T follicular helper cell (primary cell): Measurements from ENCODE around the gene PBX3.
A peak's percentile ranks its signal among the peaks of the same experiment; 100 is the strongest.
"Not testable (repeated sequence)": the region's sequence is repeated elsewhere in the genome, so short reads cannot be mapped to it uniquely, and the experiment has no call there.

Experiments
- DNase-seq: peaks from one replicate; pipeline ENCODE4 v3.0.0-alpha.2; 2020; ENCODE audit warnings: low read depth

Gene PBX3

DNA sequence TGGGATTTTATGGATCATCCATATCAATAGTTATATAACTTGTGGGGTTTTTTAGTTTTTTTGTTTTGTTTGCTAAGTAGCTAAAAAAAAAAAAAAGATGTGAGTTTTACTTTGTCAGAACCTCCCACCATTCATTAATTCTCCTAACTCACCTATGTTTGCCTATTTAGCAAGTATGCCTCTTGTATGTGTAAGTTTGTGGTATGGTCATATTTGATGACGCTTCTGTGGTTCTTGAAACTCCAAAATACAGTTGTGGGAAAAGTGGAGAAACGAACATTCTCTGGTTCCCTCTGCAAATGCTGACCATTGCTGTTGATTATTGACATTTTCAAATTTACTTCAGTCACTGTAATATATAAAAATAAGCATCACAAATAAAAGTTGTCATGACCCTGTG is 75.7 kb downstream of the PBX3 start:
- DNase-seq = no peak

DNA sequence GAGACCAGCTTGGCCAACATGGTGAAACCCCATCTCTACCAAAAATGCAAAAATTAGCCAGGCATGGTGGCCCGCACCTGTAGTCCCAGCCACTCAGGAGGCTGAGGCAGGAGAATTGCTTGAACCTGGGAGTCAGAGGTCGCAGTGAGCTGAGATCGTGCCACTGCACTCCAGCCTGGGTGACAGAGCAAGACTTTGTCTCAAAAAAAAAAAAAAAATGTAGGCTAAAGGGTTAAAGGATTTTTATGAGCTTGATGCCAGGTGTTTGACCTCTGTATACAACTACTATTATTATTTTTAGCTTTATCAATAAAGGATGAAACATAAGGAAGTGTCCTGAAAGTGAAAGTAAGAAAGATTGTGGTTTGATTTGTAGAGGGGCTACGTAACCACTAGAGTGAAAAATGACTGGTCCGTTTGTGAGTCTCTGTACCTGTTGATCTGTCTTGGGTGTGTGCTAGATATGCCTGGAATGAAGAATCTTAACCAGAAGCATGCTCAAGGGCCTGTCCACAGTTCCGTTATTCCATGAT is 76.8 kb downstream of the PBX3 start:
- not testable (repeated sequence) for DNase-seq

DNA sequence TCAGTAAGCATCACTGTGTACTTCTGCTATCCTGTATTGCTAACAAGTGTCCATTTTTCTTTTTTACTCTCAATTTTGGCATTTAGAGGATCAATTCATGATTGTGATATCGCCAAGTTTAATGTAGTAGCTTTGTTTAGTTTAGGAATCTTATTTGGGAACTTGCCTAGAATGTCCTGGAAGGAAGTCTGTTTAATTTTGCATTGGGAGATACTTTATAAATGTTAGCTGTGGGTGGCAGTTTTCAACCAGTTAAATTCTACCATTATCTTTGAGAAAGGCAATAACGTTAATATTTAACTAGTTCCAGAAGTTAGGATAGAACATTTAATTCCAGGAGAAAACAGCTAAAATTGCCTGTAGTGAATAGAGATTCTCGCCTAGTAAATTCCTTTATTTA is 78.6 kb downstream of the PBX3 start:
- DNase-seq = no peak

- no peak for DNase-seq
These were observed 79.7 kb downstream of the PBX3 start for GRCh38 chr9:125826850-125827249.

GRCh38 chr9:125829743-125830142 is 82.6 kb downstream of the PBX3 start:
- DNase-seq = peak; percentile 48

GRCh38 chr9:125831054-125831453 is 83.9 kb downstream of the PBX3 start:
- no peak for DNase-seq

DNA sequence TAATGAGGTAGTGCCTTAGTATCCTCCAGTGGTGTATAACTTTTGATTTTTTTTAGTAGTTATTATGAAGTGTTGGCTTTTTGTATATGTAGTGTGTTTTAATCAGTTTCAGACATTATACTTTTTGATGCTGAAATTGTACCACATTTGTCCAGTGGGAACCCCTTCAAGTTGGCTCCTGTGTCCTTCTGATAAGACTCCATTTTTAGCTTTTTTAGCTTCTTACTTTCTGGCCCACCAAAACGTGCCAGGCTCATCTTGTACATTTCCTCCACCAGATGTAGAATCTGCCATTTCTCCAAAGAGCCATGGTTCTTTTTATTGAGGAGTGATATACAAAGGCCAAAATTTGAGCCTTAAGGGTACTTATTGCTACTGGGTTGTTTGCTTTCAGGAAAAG is 84.4 kb downstream of the PBX3 start:
- no peak for DNase-seq

- DNase-seq = no peak
These were observed 88.5 kb downstream of the PBX3 start for GRCh38 chr9:125835655-125836054.

DNA sequence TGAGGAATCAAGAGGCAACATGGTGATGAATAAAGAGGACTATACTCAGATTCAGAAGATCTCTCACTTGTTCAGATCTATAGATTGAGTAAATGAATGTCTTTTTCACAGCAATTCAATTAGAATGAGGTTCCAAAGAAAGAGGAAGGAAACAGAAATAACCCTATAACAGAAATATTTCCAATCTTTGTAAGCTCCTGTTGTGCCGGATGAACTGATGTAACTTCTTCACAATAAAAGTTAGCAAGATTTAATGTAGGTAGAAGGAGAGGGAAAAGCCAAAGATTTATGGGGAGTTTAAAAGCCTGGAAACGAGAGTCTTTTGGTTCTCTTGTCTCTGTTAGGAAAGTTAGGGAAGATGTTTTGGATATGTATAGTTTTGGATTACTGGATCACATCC is 92.1 kb downstream of the PBX3 start:
- DNase-seq = no peak

GRCh38 chr9:125841444-125841843 is 94.3 kb downstream of the PBX3 start:
- no peak for DNase-seq

- DNase-seq = no peak
These were observed 95.1 kb downstream of the PBX3 start for GRCh38 chr9:125842242-125842641.

GRCh38 chr9:125843646-125844045 is 96.5 kb downstream of the PBX3 start:
- DNase-seq = no peak

GRCh38 chr9:125844611-125845010 is 97.4 kb downstream of the PBX3 start:
- DNase-seq = no peak

- DNase-seq = no peak
These were observed 98.2 kb downstream of the PBX3 start for GRCh38 chr9:125845271-125845808.

- DNase-seq = no peak
These were observed 100.6 kb downstream of the PBX3 start for GRCh38 chr9:125847735-125848134.

- no peak for DNase-seq
These were observed 103.0 kb downstream of the PBX3 start for GRCh38 chr9:125850106-125850632.

DNA sequence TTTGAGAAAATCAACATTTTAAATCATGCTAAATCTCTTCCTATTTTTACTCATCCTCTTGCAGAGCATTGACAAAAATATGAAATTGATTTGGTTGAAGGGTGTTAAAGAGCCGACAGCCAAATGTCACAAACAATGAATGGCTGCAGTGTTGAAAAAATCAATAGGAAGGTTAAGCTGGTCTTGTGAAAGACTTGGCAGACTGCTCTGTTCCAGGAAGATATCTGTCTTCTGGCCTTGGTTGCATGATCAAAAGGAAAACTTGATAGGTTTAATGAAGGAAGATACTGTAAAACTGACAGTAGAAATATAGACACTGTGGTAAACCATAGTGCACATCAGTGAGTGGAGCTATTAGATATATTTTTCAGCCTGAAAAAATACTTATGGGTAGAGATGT is 103.6 kb downstream of the PBX3 start:
- DNase-seq = no peak

DNA sequence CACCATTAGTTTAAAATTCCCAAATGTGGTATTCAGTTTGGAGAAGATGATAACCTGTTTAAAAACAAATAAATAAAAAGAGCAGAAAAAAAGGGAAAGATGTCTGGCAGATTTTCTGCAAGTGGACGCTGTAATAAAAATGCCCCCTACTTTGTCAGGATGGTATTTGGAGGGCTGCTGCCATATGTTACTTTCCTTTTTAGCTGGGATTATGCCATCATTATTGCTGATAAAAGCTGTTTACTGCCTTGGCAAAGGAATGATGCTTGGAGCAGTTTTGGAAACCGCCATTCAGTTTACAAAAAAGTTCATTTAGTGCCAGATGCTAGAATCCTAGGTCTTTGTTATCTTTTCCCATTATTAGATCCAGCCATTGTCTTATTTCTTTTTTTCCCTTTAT is 104.8 kb downstream of the PBX3 start:
- no peak for DNase-seq

DNA sequence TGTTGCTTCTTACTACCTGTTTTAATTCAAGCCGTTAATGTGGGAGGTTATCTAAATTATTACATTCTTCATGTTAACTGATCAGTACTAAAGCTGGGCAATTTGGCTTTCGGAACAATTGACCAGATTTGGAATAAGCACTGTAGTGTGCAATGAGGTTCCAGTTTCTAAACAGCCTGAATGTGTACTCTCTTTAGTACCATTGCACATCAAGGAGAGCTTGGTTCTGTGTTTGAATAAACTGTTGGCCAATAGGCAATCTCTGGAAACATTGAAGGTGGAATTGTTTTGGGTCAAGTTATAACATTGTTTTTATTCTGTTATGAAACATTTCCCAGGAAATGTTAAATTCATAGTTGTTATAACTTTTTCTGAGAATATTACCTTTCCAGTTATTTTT is 105.2 kb downstream of the PBX3 start:
- DNase-seq = no peak

DNA sequence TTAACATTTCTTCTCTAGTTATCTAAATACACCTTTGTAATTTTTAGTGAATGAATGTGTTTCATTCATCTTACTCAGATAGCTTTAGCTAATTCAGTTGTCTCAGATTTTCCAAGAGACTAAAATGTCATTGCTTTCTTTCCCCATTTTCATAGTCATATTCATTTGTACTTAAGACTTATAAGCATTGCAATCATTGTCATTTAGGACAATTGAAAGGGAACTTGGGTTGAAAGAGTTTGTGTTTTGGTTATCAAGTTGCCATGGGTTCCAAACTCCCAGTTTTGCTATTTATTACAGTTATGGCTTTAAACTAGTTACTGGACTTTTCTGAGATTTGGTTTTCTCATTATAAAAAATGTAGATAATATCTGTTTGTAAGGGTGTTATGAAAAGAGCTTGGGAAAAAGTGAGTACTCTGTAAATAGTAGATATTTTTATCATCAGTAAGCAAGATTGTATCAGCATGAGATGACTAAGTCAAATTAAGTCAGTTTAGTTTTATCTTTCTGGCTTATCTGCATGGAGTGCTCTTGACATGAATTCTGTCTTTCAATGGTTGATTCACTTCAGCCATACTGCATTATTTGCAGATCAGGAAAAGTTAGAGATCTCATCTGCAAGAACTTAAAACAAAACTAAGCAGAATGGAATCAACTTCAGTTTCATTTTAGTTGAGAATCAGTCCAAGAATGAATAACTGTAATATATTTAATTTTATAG is 107.5 kb downstream of the PBX3 start:
- DNase-seq = no peak

GRCh38 chr9:125856331-125856730 is 109.2 kb downstream of the PBX3 start:
- DNase-seq = no peak

DNA sequence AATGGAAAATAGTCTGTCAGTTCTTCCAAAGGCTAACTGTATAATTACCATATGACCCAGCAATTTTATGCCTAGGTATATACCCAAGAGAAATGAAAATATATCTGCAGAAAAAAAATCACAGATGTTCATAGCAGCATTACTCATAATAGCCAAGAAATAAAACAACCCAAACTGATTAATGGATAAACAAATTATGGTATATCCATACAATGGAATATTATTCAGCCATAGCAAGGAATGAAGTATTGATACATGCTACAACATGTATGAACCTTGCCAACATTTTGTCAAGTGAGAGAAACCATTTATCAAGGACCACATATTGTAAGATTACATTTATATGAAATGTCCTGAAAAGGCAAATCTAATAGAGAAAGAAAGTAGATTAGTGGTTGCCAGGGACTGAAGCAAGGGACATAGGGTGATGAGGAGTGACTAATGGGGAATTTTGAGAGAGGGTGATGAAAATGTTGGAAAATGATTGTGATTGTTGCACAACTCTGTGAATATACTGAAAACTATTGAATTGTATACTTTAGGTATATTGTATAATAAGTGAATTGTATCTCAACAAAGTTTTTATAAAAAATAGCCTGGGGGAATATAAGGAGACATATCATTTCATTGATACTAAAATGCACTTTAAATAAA is 114.4 kb downstream of the PBX3 start:
- DNase-seq = no peak

DNA sequence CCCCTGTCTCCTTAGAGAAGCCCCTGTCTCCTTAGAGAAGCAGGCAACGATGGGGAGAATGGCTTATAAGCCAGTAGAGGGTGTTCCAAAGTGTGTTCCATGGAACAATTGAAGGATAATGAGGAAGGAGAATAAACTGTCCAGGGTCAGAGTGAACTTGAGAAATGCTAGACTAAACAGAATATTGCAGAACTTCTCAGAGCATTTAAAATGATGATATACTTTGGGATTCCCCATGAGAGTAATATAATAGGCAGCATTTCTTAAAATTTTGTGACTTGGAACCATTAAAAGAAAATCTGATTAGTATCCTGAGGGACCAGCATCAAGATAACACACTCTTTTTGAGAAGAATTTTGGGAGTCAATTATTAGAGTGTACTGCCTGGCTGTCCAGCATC is 116.8 kb downstream of the PBX3 start:
- no peak for DNase-seq
